Upper lobe of left lung (tissue), 4 donors: ENCODE measurements around the gene NUDC.
"Not testable (repeated sequence)": the region's sequence is repeated elsewhere in the genome, so short reads cannot be mapped to it uniquely, and the experiment has no call there.

Source experiments
- CTCF ChIP-seq, 6 experiments: fragments of 450-650 bp in 4 of 6; fragments of 200-600 bp in 2 of 6; sonication (generic) in 2 of 6; IDR thresholded peaks; one replicate each; pipeline ENCODE4 v1.5.1; 2016 to 2019; ENCODE audit warnings: antibody characterized with exemption in 6 of 6
- EP300 ChIP-seq, 4 donors: sonication (generic); formaldehyde crosslinking; IDR thresholded peaks; one replicate each; pipeline ENCODE4 v1.5.1; 2017; ENCODE audit warnings: antibody characterized with exemption in 4 of 4, control low read depth in 2 of 4
- POLR2A ChIP-seq, 4 donors: fragments of 450-650 bp; IDR thresholded peaks; one replicate each; pipeline ENCODE4 v1.5.1; 2016 to 2017; ENCODE audit warnings: antibody characterized with exemption in 4 of 4, mild to moderate bottlenecking in 2 of 4
- POLR2AphosphoS5 ChIP-seq, 2 donors: sonication (generic); formaldehyde crosslinking; IDR thresholded peaks; one replicate each; pipeline ENCODE4 v1.5.1; 2017; ENCODE audit warnings: antibody characterized with exemption in 2 of 2

- TF ChIP-seq CTCF, POLR2A, EP300, POLR2AphosphoS5 (IDR thresholded peaks at IDR 0.05): not testable (repeated sequence)
Measured at GRCh38 chr1:26881611-26882010, 39.9 kb upstream of the NUDC start.
